K562 treated with DMSO at 1 percent for 4 hours (cell line): ENCODE results near the gene PCNA. TPM values are rescaled to one million over a fixed set of nuclear protein-coding genes. Genes with fewer than 3 reads are reported as not detected.

ENCODE experiments used
- total RNA-seq: library from RNA; unstranded; fragments of 300-600 nt; gene quantifications from 2 replicates; pipeline ENCODE4 v1.2.3, GENCODE V29; 2022; ENCODE audit not compliant: insufficient read depth

Gene PCNA
- 209 and 256 TPM in 2 replicates for total RNA-seq

DNA sequence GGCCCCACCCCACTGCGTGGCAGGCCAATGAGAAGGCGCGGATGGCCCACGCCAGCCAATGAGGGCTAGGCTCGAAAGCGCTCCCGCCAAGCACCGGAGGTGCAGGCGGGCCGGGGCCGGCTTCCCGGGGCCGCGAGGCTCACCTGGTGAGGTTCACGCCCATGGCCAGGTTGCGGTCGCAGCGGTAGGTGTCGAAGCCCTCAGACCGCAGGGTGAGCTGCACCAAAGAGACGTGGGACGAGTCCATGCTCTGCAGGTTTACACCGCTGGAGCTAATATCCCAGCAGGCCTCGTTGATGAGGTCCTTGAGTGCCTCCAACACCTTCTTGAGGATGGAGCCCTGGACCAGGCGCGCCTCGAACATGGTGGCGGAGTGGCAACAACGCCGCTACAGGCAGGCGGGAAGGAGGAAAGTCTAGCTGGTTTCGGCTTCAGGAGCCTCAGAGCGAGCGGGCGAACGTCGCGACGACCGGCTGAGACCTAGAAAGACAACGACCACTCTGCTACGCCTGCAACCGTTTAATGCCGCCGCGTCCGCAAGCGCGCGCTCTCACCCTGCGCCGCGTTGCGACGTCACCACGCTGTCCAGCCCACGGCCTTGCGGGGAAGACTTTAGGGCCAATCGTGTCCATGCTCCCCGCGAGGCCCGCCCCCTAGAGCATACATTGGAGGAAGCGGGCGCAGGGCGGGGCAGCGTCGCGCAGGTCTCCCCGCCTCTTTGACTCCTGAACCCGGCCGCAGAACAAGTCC is at the start of gene PCNA:
PCNA (minus strand) TSS at position 524 of the 750 bp plus-strand sequence; CDS start at position 364, 160 bp downstream.

DNA sequence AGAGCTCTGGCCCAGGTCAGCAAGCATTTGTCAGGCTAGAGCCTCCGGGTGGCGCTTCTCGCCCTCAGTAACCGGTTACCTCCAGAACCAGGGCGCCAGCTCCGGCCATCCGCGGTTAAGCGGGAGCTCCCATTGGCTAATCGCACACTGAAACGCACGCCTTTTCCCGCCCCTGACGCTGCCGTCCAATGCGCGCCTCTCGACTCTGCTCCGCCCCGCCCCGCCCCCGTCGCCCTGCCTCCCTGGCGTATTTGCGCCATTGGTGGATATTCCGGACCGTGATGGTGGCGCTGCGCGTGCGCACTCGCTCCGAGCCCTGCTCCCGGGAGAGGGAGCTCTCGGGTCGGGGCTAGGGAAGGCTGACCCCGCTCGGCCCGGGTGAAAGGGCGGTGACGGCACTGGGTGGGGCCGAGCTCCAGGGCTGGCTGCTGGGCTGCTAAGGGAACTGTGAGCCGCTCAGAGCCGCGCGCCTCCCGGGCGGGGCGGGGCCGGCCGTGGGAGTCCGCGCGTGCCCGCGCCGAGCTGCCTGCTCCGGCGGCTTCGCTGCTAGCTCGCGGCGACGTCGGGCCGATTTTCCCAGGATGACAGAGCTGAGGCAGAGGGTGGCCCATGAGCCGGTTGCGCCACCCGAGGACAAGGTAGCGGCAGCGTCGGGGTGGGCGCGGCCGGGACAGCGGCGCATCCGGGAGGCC is 6.9 kb upstream of the PCNA start, which contains the start of gene CDS2:
CDS2 (plus strand) TSS at position 497 of the 692 bp plus-strand sequence; CDS start at position 582, 85 bp downstream.

Other genes with a start within 250 kb of the PCNA start
- gene SLC23A2, start 118.4 kb downstream of the PCNA start, total RNA-seq = 4.0 and 4.3 TPM in 2 replicates
- 60.7 and 69.8 TPM in 2 replicates for gene TMEM230, start 6.9 kb downstream of the PCNA start, total RNA-seq
- gene CDS2, start 7.0 kb upstream of the PCNA start, total RNA-seq = 3.7 and 5.1 TPM in 2 replicates
- not detected in 2 replicates for gene PROKR2, start 197.0 kb upstream of the PCNA start, total RNA-seq